ENCODE data around the gene ENAM.
"Not testable (repeated sequence)": the region's sequence is repeated elsewhere in the genome, so short reads cannot be mapped to it uniquely, and the experiment has no call there.

ENAM gene

GRCh38 chr4:70682142-70682541 lies 53.6 kb downstream of the ENAM start:
- not testable (repeated sequence) for DNase-seq

GRCh38 chr4:70687392-70687791 lies 58.8 kb downstream of the ENAM start:
- DNase-seq: peak; percentile 17

GRCh38 chr4:70687821-70688794 lies 59.6 kb downstream of the ENAM start, which contains the start of gene UTP3:
Gene UTP3, plus strand, starts transcription at chr4:70688532. Its CDS starts 146 bp downstream, at chr4:70688678.
- DNase-seq: peak; percentile 96

GRCh38 chr4:70688795-70689231 lies 60.3 kb downstream of the ENAM start:
- no peak for DNase-seq

GRCh38 chr4:70691661-70692060 lies 63.1 kb downstream of the ENAM start:
- DNase-seq: no peak

GRCh38 chr4:70694633-70695032 lies 66.1 kb downstream of the ENAM start:
- not testable (repeated sequence) for DNase-seq

Data from stimulated activated CD4-positive, alpha-beta T cell treated with anti-CD3 and anti-CD28 coated beads, Interleukin-4, amount 100 ng/mL, for 24 hours (primary cell).